ENCODE data around the gene ATIC.
"Not testable (repeated sequence)": the region's sequence is repeated elsewhere in the genome, so short reads cannot be mapped to it uniquely, and the experiment has no call there.

ATIC gene

DNA sequence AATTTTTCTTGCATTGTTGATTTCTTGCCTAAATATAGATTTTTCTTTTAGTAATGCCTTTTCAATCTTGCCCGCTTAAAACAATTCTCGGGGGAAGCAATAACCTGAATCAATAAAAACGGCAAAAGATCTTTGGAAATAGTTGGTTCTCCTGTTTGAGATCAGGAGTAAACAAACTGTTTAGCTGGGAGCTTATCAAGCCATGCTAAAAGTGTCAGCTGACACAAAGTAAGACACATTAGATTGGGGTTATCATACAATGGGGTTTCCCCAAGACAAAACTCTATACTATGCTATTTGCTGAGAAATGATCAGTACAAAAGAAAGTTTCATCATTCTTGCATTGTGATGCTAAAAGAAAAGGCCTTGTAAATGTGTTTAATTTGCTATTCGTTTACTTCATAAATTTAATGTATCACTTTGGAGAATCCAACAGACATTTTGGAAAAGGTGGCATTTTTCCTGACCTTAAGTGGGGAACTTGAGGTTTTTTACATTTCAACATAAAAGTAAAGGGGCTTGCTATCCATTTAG, 46.5 kb downstream of the ATIC start:
- no peak for DNase-seq
- Histone ChIP-seq H3K27ac (no peak overlapping the region), H3K36me3 (replicated peaks) (peaks cover 42% of the 10 kb centered on the region), H3K4me3 (ENCODE audit: low read depth, low read length) (no peak overlapping the region), H3K27me3 (replicated peaks) (no peaks in the 10 kb centered on the region)
- in situ Hi-C loops (cut with HindIII; ENCODE audit: low pct_ligation_motif_present, low sequenced_read_pairs) = no loop called here
- no peak for TF ChIP-seq CTCF (IDR thresholded peaks at IDR 0.05; ENCODE audit: low read depth, low read length, missing control alignments)

GRCh38 chr2:215358891-215359575, 47.2 kb downstream of the ATIC start:
- Histone ChIP-seq H3K27me3 (replicated peaks) (no peaks in the 10 kb centered on the region), H3K4me3 (ENCODE audit: low read depth, low read length) (no peak overlapping the region), H3K36me3 (replicated peaks) (peaks cover 49% of the 10 kb centered on the region), H3K27ac (peak overlapping the region; percentile 4)
- in situ Hi-C loops (cut with HindIII; ENCODE audit: low pct_ligation_motif_present, low sequenced_read_pairs) = no loop called here
- DNase-seq = peak; percentile 61
- TF ChIP-seq CTCF (IDR thresholded peaks at IDR 0.05; ENCODE audit: low read depth, low read length, missing control alignments) = no peak

GRCh38 chr2:215359576-215359922, 47.7 kb downstream of the ATIC start:
- H3K27me3 ChIP-seq (replicated peaks) = no peaks in the 10 kb centered on the region
- in situ Hi-C loops (cut with HindIII; ENCODE audit: low pct_ligation_motif_present, low sequenced_read_pairs) = no loop called here
- peaks cover 54% of the 10 kb centered on the region for H3K36me3 ChIP-seq (replicated peaks)

GRCh38 chr2:215360059-215360458, 48.2 kb downstream of the ATIC start:
- DNase-seq; H3K27ac ChIP-seq; in situ Hi-C loops (cut with HindIII; ENCODE audit: low pct_ligation_motif_present, low sequenced_read_pairs); H3K27me3 ChIP-seq (replicated peaks); H3K4me3 ChIP-seq (ENCODE audit: low read depth, low read length): not testable (repeated sequence)
- H3K36me3 ChIP-seq (replicated peaks) = peaks cover 59% of the 10 kb centered on the region

More at GRCh38 chr2:215359576-215359922, 47.7 kb downstream of the ATIC start:
- Histone ChIP-seq H3K4me3 (ENCODE audit: low read depth, low read length) (no peak overlapping the region), H3K27ac (no peak overlapping the region)
- DNase-seq = no peak
- TF ChIP-seq CTCF (IDR thresholded peaks at IDR 0.05; ENCODE audit: low read depth, low read length, missing control alignments) = no peak

DNA sequence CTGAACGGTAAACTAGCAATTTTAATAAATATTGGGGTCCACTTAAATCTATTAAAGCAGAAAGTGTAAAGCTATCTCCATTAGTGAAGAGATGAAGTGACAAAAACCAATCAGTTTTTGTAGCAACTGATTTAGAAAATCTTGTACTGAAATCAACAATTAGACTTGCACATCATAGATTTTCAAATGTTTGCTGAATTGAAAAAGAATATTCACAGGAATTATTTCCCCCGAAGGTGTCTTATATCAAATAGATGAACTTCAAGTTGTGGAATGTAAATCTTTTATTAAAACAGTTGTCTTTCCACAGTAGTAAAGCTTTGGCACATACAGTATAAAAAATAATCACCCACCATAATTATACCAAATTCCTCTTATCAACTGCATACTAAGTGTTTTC, 48.7 kb downstream of the ATIC start:
- no peak for TF ChIP-seq CTCF (IDR thresholded peaks at IDR 0.05; ENCODE audit: low read depth, low read length, missing control alignments)
- Histone ChIP-seq H3K4me3 (ENCODE audit: low read depth, low read length) (no peak overlapping the region), H3K27me3 (replicated peaks) (no peaks in the 10 kb centered on the region), H3K36me3 (replicated peaks) (peaks cover 64% of the 10 kb centered on the region), H3K27ac (no peak overlapping the region)
- in situ Hi-C loops (cut with HindIII; ENCODE audit: low pct_ligation_motif_present, low sequenced_read_pairs) = no loop called here
- no peak for DNase-seq

DNA sequence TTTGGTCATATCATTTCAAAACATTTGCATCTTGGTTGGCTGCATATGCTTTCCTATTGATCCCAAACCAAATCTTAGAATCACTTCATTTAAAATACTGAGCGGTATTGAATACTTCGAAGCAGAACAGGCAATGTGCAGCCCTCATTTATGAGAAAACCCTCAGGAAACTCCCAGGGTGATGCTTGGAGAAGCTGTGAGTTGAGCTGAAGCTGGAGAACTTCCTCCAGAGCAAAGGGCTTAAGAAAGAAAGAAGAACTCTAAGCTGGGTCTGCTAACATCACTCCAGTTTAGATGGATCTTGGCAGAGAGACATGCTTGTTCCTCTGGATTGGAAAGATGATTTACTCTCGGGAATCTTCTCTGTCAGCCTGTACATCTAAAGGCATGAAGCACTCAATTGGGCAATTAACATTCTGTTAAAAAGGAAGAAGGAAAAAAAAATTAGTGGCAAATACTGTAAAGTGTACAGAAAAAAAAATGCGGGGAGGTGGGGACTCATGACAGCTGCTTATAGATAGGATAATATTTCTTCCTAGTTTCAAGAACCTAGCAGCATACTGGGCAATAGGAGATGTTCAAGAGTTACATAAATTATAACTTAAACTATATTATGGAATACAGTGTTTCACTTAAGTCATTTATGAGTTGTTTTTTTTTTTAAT, 49.5 kb downstream of the ATIC start:
- Histone ChIP-seq H3K4me3 (ENCODE audit: low read depth, low read length) (no peak overlapping the region), H3K27ac (no peak overlapping the region), H3K36me3 (replicated peaks) (peaks cover 69% of the 10 kb centered on the region), H3K27me3 (replicated peaks) (no peaks in the 10 kb centered on the region)
- no peak for TF ChIP-seq CTCF (IDR thresholded peaks at IDR 0.05; ENCODE audit: low read depth, low read length, missing control alignments)
- in situ Hi-C loops (cut with HindIII; ENCODE audit: low pct_ligation_motif_present, low sequenced_read_pairs) = no loop called here
- no peak for DNase-seq
